ENCODE measurements around the gene MYBBP1A. TPM values are rescaled to one million over a fixed set of nuclear protein-coding genes. Genes with fewer than 3 reads are reported as not detected.

Gene MYBBP1A
- total and polyA plus RNA-seq, 2 of the 13 experiments (the other 11 are each of a cell fraction or from before 2014, with no cell fraction given): 18.6 to 54.8 TPM

DNA sequence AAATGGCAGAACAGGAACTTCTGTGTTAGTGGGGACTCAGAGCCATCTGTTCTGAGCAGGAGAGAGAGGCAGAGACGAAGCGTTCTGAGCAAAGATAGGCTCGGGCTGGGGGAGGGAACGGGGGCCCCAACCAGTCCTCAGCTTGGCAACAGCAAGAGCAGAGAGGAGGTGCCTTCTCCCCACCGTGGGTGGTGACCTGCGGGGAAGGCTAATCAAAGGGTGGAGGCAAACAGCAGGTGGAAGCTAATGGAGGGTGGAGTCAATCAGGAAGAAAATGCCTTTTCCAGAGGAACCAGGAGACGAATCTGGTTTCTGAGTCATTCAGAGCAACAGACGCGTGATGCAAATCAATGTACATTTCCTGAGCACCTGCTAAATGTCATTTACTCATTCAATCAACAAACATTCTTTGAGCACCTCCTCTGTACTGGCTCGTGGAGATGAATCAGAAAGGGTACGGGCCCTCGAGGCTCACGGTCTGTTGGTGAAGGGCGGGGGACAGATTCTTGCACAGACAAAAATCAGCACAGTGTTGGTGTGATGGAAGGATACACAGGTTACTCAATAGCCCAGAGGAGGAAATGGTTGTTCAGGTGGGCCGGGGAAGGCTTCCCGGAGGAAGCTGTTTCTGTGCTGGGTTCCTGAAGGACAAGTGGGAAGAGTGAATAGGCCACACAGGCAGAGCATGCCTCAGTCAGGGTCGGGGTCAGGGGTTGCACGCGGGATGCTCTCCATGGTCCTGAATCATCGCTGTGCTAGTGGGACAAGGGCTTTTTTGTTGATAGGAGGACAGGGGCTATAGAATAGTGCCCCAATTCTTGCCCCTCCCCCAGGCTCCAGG is 62.2 kb downstream of the MYBBP1A start (continued):
- TF ChIP-seq, protein P1, sequence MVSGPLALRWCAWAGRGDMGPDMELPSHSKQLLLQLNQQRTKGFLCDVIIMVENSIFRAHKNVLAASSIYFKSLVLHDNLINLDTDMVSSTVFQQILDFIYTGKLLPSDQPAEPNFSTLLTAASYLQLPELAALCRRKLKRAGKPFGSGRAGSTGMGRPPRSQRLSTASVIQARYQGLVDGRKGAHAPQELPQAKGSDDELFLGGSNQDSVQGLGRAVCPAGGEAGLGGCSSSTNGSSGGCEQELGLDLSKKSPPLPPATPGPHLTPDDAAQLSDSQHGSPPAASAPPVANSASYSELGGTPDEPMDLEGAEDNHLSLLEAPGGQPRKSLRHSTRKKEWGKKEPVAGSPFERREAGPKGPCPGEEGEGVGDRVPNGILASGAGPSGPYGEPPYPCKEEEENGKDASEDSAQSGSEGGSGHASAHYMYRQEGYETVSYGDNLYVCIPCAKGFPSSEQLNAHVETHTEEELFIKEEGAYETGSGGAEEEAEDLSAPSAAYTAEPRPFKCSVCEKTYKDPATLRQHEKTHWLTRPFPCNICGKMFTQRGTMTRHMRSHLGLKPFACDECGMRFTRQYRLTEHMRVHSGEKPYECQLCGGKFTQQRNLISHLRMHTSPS (CRISPR knock-in tag; IDR thresholded peaks at IDR 0.05; ENCODE audit: low read depth): peak; percentile 33; the same call in 1 of the 2 replicates
- TF ChIP-seq POLR2AphosphoS5 (IDR thresholded peaks at IDR 0.05; ENCODE audit: low read depth, low read length) (no peak), ZNF883 (CRISPR knock-in tag; IDR thresholded peaks at IDR 0.05; ENCODE audit: not compliant biosample characterization) (peak; percentile 70), ZNF225 (CRISPR knock-in tag; IDR thresholded peaks at IDR 0.05) (peak; percentile 72; the same call in 1 of the 2 replicates), ZNF569 (CRISPR knock-in tag; IDR thresholded peaks at IDR 0.05; ENCODE audit: borderline replicate concordance) (no peak), ZNF773 (CRISPR knock-in tag; IDR thresholded peaks at IDR 0.05; ENCODE audit: borderline replicate concordance) (0 out of 2 replicates have a peak, but pooled peaks have one; percentile 74), TBL1XR1 (IDR thresholded peaks at IDR 0.05; ENCODE audit: borderline replicate concordance, low read length, partially characterized antibody) (no peak), IRX3 (CRISPR knock-in tag; IDR thresholded peaks at IDR 0.05; ENCODE audit: borderline replicate concordance, low read depth) (no peak), GTF3A (CRISPR knock-in tag; conservative IDR thresholded peaks at IDR 0.05) (no peak), ZNF672 (CRISPR knock-in tag; IDR thresholded peaks at IDR 0.05) (no peak), CHD4 (IDR thresholded peaks at IDR 0.05; ENCODE audit: borderline replicate concordance, low read length) (no peak), ZBTB42 (CRISPR knock-in tag; IDR thresholded peaks at IDR 0.05) (no peak), PRPF4 (IDR thresholded peaks at IDR 0.05; ENCODE audit: low read depth, low read length, poor library complexity, severe bottlenecking) (no peak), MTA1 (CRISPR knock-in tag; IDR thresholded peaks at IDR 0.05; ENCODE audit: borderline replicate concordance) (no peak), E2F2 (CRISPR knock-in tag; IDR thresholded peaks at IDR 0.05; ENCODE audit: borderline replicate concordance) (peak; percentile 52; the same call in 1 of the 2 replicates), ZNF143 (CRISPR knock-in tag; IDR thresholded peaks at IDR 0.05) (no peak), PRDM4 (CRISPR knock-in tag; IDR thresholded peaks at IDR 0.05; ENCODE audit: borderline replicate concordance) (no peak), ZMYM2 (CRISPR knock-in tag; IDR thresholded peaks at IDR 0.05) (no peak), ZNF75D (CRISPR knock-in tag; IDR thresholded peaks at IDR 0.05; ENCODE audit: borderline replicate concordance) (peak; percentile 89; the same call in 1 of the 2 replicates), ZNF557 (CRISPR knock-in tag; IDR thresholded peaks at IDR 0.05) (peak; percentile 96; the same call in 1 of the 2 replicates)
